Kidney (tissue), 14 donors: Measurements from ENCODE around the gene TTI1. TPM values are rescaled to one million over a fixed set of nuclear protein-coding genes. Genes with fewer than 3 reads are reported as not detected.
A peak's percentile ranks its signal among the peaks of the same experiment; 100 is the strongest.

Source experiments
- DNase-seq, 5 donors: peaks; one replicate each; pipeline ENCODE4 v3.0.0-alpha.2; 2013 to 2020
- FAIRE-seq: peaks from 2 replicates; lab custom pipeline; 2012; peaks lifted over from hg19 to GRCh38; lab: Jason Lieb, UNC
- H3K27ac ChIP-seq, 2 donors: one replicate each; pipeline ENCODE4 v1.7.0; 2013; ENCODE audit warnings: low read depth in 2 of 2, low read length in 2 of 2, inconsistent platforms in 1 of 2
- H3K27me3 ChIP-seq: one replicate; pipeline ENCODE4 v1.7.1; 2013; ENCODE audit warnings: low read length, inconsistent platforms; ENCODE audit not compliant: control insufficient read depth, insufficient read depth
- H3K36me3 ChIP-seq, 3 donors: one replicate each; pipeline versions ENCODE4 v1.7.0 to v1.7.1; 2013; ENCODE audit warnings: low read length in 3 of 3, control low read depth in 1 of 3, inconsistent platforms in 1 of 3; ENCODE audit not compliant: insufficient read depth in 3 of 3, control insufficient read depth in 2 of 3
- H3K4me1 ChIP-seq, 3 donors: one replicate each; pipeline versions ENCODE4 v1.7.0 to v1.7.1; 2013; ENCODE audit warnings: low read length in 3 of 3, inconsistent platforms in 1 of 3, low read depth in 1 of 3; ENCODE audit not compliant: control insufficient read depth in 2 of 3, insufficient read depth in 2 of 3
- H3K4me3 ChIP-seq, 3 donors: one replicate each; pipeline versions ENCODE4 v1.7.0 to v1.8.1; 2013; ENCODE audit warnings: low read length in 3 of 3, control low read depth in 1 of 3, inconsistent platforms in 1 of 3
- H3K9ac ChIP-seq, 3 donors: one replicate each; pipeline versions ENCODE4 v1.7.0 to v1.7.1; 2013; ENCODE audit warnings: low read length in 3 of 3, control low read depth in 1 of 3, inconsistent platforms in 1 of 3
- H3K9me3 ChIP-seq, 3 donors: one replicate each; pipeline versions ENCODE4 v1.7.0 to v1.7.1; 2013; ENCODE audit warnings: low read length in 3 of 3, control low read depth in 1 of 3, inconsistent platforms in 1 of 3; ENCODE audit not compliant: control insufficient read depth in 2 of 3, insufficient read depth in 1 of 3
- CTCF ChIP-seq: IDR thresholded peaks from 3 replicates; pipeline ENCODE4 v1.5.1; 2012; ENCODE audit warnings: mild to moderate bottlenecking, moderate library complexity, borderline replicate concordance; ENCODE audit not compliant: insufficient read depth; ENCODE audit errors: extremely low read depth
- intact Hi-C: fragments of 100-400 bp; cut with DNase I; formaldehyde crosslinking; loops from one replicate; pipeline ENCODE4 v1.11.1; 2022
- polyA plus RNA-seq: library from polyadenylated mRNA; stranded (reverse); fragments of 350-450 nt; fragmentation: Illumina TruSeq; extraction: RNeasy Lipid Tissue Mini Kit (QIAGEN cat#74804); gene quantifications from one replicate; pipeline ENCODE4 v1.2.3, GENCODE V29; 2014; ENCODE audit warnings: low read depth, low replicate concordance; ENCODE audit not compliant: insufficient read depth
- total RNA-seq: library from RNA; stranded (reverse); fragmentation: NEBNext Ultra II Directional; extraction: Animal tissue kit (Norgen Biotek cat#: 25700); gene quantifications from one replicate; pipeline ENCODE4 v1.2.1, GENCODE V29; 2021
- donor health status: control.
- donor health status: control.
- donor health status: control.
- donor health status: control.
- donor health status: control.
- donor health status: DM: yes; HTN: yes; CAD: no.
- donor health status: Normal renal cell carcinoma (clear cell type).

The TTI1 gene
- total and polyA plus RNA-seq, 2 donors from 2014 or later = 8.6 to 19.5 TPM

GRCh38 chr20:38031957-38032356 is 1.3 kb downstream of the TTI1 start:
- no peak for TF ChIP-seq CTCF
- Histone ChIP-seq H3K9ac (no peak overlapping the region), H3K27ac (no peak overlapping the region), H3K36me3 (peaks cover 0 to 4% (median 0%) of the 10 kb centered on the region in 3 donors), H3K27me3 (no peaks in the 10 kb centered on the region), H3K9me3 (no peaks in the 10 kb centered on the region), H3K4me3 (peak overlapping the region in 2 of 3 donors; percentile 84 to 96), H3K4me1 (peaks cover 0 to 23% (median 15%) of the 10 kb centered on the region in 3 donors)
- DNase-seq (no peak), FAIRE-seq (no peak)
- intact Hi-C loops = no loop called here

- Histone ChIP-seq H3K9ac (no peak overlapping the region), H3K9me3 (no peaks in the 10 kb centered on the region), H3K4me3 (no peak overlapping the region), H3K4me1 (peaks cover 0 to 11% (median 9%) of the 10 kb centered on the region in 3 donors), H3K36me3 (no peaks in the 10 kb centered on the region), H3K27ac (no peak overlapping the region), H3K27me3 (no peaks in the 10 kb centered on the region)
- no peak for DNase-seq
- intact Hi-C loops = no loop called here
- FAIRE-seq = no peak
- no peak for TF ChIP-seq CTCF
Observed at GRCh38 chr20:38029453-38029852, 3.8 kb downstream of the TTI1 start.

GRCh38 chr20:38024496-38024895 is 8.8 kb downstream of the TTI1 start:
- no peak for TF ChIP-seq CTCF
- no peak for FAIRE-seq
- no peaks in the 10 kb centered on the region for H3K27me3 ChIP-seq
- no peak overlapping the region for H3K9ac ChIP-seq
- DNase-seq = no peak
- no peak overlapping the region for H3K27ac ChIP-seq
- H3K36me3 ChIP-seq = no peaks in the 10 kb centered on the region
- H3K4me3 ChIP-seq = no peak overlapping the region
- H3K9me3 ChIP-seq = no peaks in the 10 kb centered on the region
- intact Hi-C loops = no loop called here
- H3K4me1 ChIP-seq = peaks cover 0 to 15% (median 3%) of the 10 kb centered on the region in 3 donors
